ENCODE data around the gene RUSF1.
"Not testable (repeated sequence)": the region's sequence is repeated elsewhere in the genome, so short reads cannot be mapped to it uniquely, and the experiment has no call there.

The RUSF1 gene

GRCh38 chr16:31452631-31453106 lies 55.5 kb downstream of the RUSF1 start:
- Histone ChIP-seq H2AFZ (ENCODE audit: low read depth, low read length, severe bottlenecking) (no peak overlapping the region), H3K79me2 (ENCODE audit: insufficient read depth, low read length) (peaks cover 26% of the 10 kb centered on the region), H4K20me1 (ENCODE audit: low read depth, low read length) (peaks cover 7% of the 10 kb centered on the region; the same call in 1 of the 2 replicates), H3K9me3 (ENCODE audit: insufficient read depth, low read length) (no peaks in the 10 kb centered on the region), H3K9me2 (replicated peaks; ENCODE audit: insufficient read depth, low read length) (no peaks in the 10 kb centered on the region), H3K9ac (ENCODE audit: low read length) (no peak overlapping the region), H3K4me2 (ENCODE audit: low read depth, low read length, poor library complexity, severe bottlenecking) (no peak overlapping the region), H3K27me3 (ENCODE audit: low read length) (no peaks in the 10 kb centered on the region), H3K27ac (ENCODE audit: low read depth, low read length) (no peak overlapping the region), H3K36me3 (ENCODE audit: low read length) (no peaks in the 10 kb centered on the region), H3F3A (ENCODE audit: insufficient read depth) (no peaks in the 10 kb centered on the region), H3K4me3 (ENCODE audit: insufficient read depth, low read length, poor library complexity, severe bottlenecking) (no peak overlapping the region)
- TF ChIP-seq EZH2phosphoT487 (conservative IDR thresholded peaks at IDR 0.05; ENCODE audit: low read length) (no peak), CTCF (IDR thresholded peaks at IDR 0.05; ENCODE audit: insufficient read depth, low read length, poor library complexity, severe bottlenecking) (no peak)

GRCh38 chr16:31451681-31452351 lies 56.4 kb downstream of the RUSF1 start:
- Histone ChIP-seq H3K4me3 (ENCODE audit: insufficient read depth, low read length, poor library complexity, severe bottlenecking) (no peak overlapping the region), H3K36me3 (ENCODE audit: low read length) (no peaks in the 10 kb centered on the region), H3K27me3 (ENCODE audit: low read length) (no peaks in the 10 kb centered on the region), H4K20me1 (ENCODE audit: low read depth, low read length) (peaks cover 7% of the 10 kb centered on the region; the same call in 1 of the 2 replicates), H2AFZ (ENCODE audit: low read depth, low read length, severe bottlenecking) (no peak overlapping the region), H3K9me3 (ENCODE audit: insufficient read depth, low read length) (no peaks in the 10 kb centered on the region), H3K9me2 (replicated peaks; ENCODE audit: insufficient read depth, low read length) (no peaks in the 10 kb centered on the region), H3K27ac (ENCODE audit: low read depth, low read length) (no peak overlapping the region), H3K9ac (ENCODE audit: low read length) (no peak overlapping the region), H3F3A (ENCODE audit: insufficient read depth) (no peaks in the 10 kb centered on the region), H3K79me2 (ENCODE audit: insufficient read depth, low read length) (peaks cover 17% of the 10 kb centered on the region), H3K4me2 (ENCODE audit: low read depth, low read length, poor library complexity, severe bottlenecking) (no peak overlapping the region)
- no peak for TF ChIP-seq EZH2phosphoT487 (conservative IDR thresholded peaks at IDR 0.05; ENCODE audit: low read length)
- TF ChIP-seq CTCF (IDR thresholded peaks at IDR 0.05; ENCODE audit: insufficient read depth, low read length, poor library complexity, severe bottlenecking), result peak; percentile 23

GRCh38 chr16:31451201-31451600 lies 57.0 kb downstream of the RUSF1 start:
- Histone ChIP-seq H3K9me3 (ENCODE audit: insufficient read depth, low read length) (no peaks in the 10 kb centered on the region), H3K27ac (ENCODE audit: low read depth, low read length) (no peak overlapping the region), H3K4me3 (ENCODE audit: insufficient read depth, low read length, poor library complexity, severe bottlenecking) (no peak overlapping the region), H3K9ac (ENCODE audit: low read length) (no peak overlapping the region), H4K20me1 (ENCODE audit: low read depth, low read length) (peaks cover 7% of the 10 kb centered on the region; the same call in 1 of the 2 replicates), H3K4me2 (ENCODE audit: low read depth, low read length, poor library complexity, severe bottlenecking) (no peak overlapping the region), H2AFZ (ENCODE audit: low read depth, low read length, severe bottlenecking) (no peak overlapping the region), H3K36me3 (ENCODE audit: low read length) (no peaks in the 10 kb centered on the region), H3K27me3 (ENCODE audit: low read length) (no peaks in the 10 kb centered on the region), H3K79me2 (ENCODE audit: insufficient read depth, low read length) (peaks cover 13% of the 10 kb centered on the region), H3K9me2 (replicated peaks; ENCODE audit: insufficient read depth, low read length) (no peaks in the 10 kb centered on the region), H3F3A (ENCODE audit: insufficient read depth) (no peaks in the 10 kb centered on the region)
- TF ChIP-seq EZH2phosphoT487 (conservative IDR thresholded peaks at IDR 0.05; ENCODE audit: low read length) (no peak), CTCF (IDR thresholded peaks at IDR 0.05; ENCODE audit: insufficient read depth, low read length, poor library complexity, severe bottlenecking) (no peak)

GRCh38 chr16:31445931-31446330 lies 62.3 kb downstream of the RUSF1 start:
- not testable (repeated sequence) for H2AFZ ChIP-seq (ENCODE audit: low read depth, low read length, severe bottlenecking); H3K79me2 ChIP-seq (ENCODE audit: insufficient read depth, low read length); H4K20me1 ChIP-seq (ENCODE audit: low read depth, low read length)

More at GRCh38 chr16:31445931-31446330, 62.3 kb downstream of the RUSF1 start:
- not testable (repeated sequence) for H3K9ac ChIP-seq (ENCODE audit: low read length); H3K4me2 ChIP-seq (ENCODE audit: low read depth, low read length, poor library complexity, severe bottlenecking); H3K4me3 ChIP-seq (ENCODE audit: insufficient read depth, low read length, poor library complexity, severe bottlenecking); H3K9me3 ChIP-seq (ENCODE audit: insufficient read depth, low read length); H3K36me3 ChIP-seq (ENCODE audit: low read length); H3K27ac ChIP-seq (ENCODE audit: low read depth, low read length); H3K27me3 ChIP-seq (ENCODE audit: low read length); H3F3A ChIP-seq (ENCODE audit: insufficient read depth); H3K9me2 ChIP-seq (replicated peaks; ENCODE audit: insufficient read depth, low read length)
